ENCODE measurements around the gene FAM222B. TPM values are rescaled to one million over a fixed set of nuclear protein-coding genes. Genes with fewer than 3 reads are reported as not detected.

The FAM222B gene
- total RNA-seq, 2 experiments from 2014 or later = 4.0 to 15.2 TPM

- no peaks in the 10 kb centered on the region for H3K9me2 ChIP-seq (ENCODE audit: insufficient read depth, low read length)
- CTCF ChIA-PET (ENCODE audit: unreplicated experiment) = no interaction called here
- H4K20me1 ChIP-seq (ENCODE audit: insufficient read depth, low read length) = no peaks in the 10 kb centered on the region
- no peak for DNase-seq (ENCODE audit: low spot score)
- intact Hi-C loops (cut with micrococcal nuclease; ENCODE audit: unreplicated experiment) = no loop called here
- no peaks in the 10 kb centered on the region for H3K4me1 ChIP-seq (ENCODE audit: insufficient read depth, low read length, poor library complexity, severe bottlenecking)
- no peak overlapping the region for H3K4me3 ChIP-seq (ENCODE audit: low read depth, low read length, poor library complexity, severe bottlenecking)
- no peak overlapping the region for H2AFZ ChIP-seq (ENCODE audit: low read length)
- no peaks in the 10 kb centered on the region; the same call in 1 of the 2 replicates for H3K79me2 ChIP-seq (ENCODE audit: insufficient read depth, low read depth, low read length)
- BruUV-seq (replicated peaks) = no TSS peak
- H3K27ac ChIP-seq (ENCODE audit: low read depth, low read length, poor library complexity, severe bottlenecking) = no peak overlapping the region
- TF ChIP-seq CTCF (conservative IDR thresholded peaks at IDR 0.05; ENCODE audit: low read length) (no peak), EZH2phosphoT487 (IDR thresholded peaks at IDR 0.05; ENCODE audit: borderline replicate concordance, low read depth, low read length) (no peak)
- POLR2A ChIA-PET = interaction anchor here (0.7 kb wide), 1 partner anchor 41 kb away, joined by 3 read pairs; no protein-coding TSS in a partner anchor
- no peak overlapping the region for H3K4me2 ChIP-seq (ENCODE audit: low read length)
- no peaks in the 10 kb centered on the region for H3K9me3 ChIP-seq (ENCODE audit: low read length)
- H3K36me3 ChIP-seq (ENCODE audit: insufficient read depth, low read length) = peaks cover 16% of the 10 kb centered on the region
These were observed 14.1 kb downstream of the FAM222B start for GRCh38 chr17:28828294-28829040.

- CTCF ChIA-PET (ENCODE audit: unreplicated experiment) = no interaction called here
- POLR2A ChIA-PET = no interaction called here
These were observed 14.9 kb downstream of the FAM222B start for GRCh38 chr17:28827672-28828071.

More at GRCh38 chr17:28827672-28828071, 14.9 kb downstream of the FAM222B start:
- Histone ChIP-seq H4K20me1 (ENCODE audit: insufficient read depth, low read length) (no peaks in the 10 kb centered on the region), H3K9me2 (ENCODE audit: insufficient read depth, low read length) (no peaks in the 10 kb centered on the region), H3K9me3 (ENCODE audit: low read length) (no peaks in the 10 kb centered on the region), H2AFZ (ENCODE audit: low read length) (no peak overlapping the region), H3K4me3 (ENCODE audit: low read depth, low read length, poor library complexity, severe bottlenecking) (no peak overlapping the region), H3K79me2 (ENCODE audit: insufficient read depth, low read depth, low read length) (no peaks in the 10 kb centered on the region), H3K27ac (ENCODE audit: low read depth, low read length, poor library complexity, severe bottlenecking) (no peak overlapping the region), H3K36me3 (ENCODE audit: insufficient read depth, low read length) (peaks cover 14% of the 10 kb centered on the region), H3K4me2 (ENCODE audit: low read length) (no peak overlapping the region), H3K4me1 (ENCODE audit: insufficient read depth, low read length, poor library complexity, severe bottlenecking) (no peaks in the 10 kb centered on the region)
- intact Hi-C loops (cut with micrococcal nuclease; ENCODE audit: unreplicated experiment) = no loop called here
- DNase-seq (ENCODE audit: low spot score) = no peak
- BruUV-seq (replicated peaks) = no TSS peak
- TF ChIP-seq CTCF (conservative IDR thresholded peaks at IDR 0.05; ENCODE audit: low read length) (no peak), EZH2phosphoT487 (IDR thresholded peaks at IDR 0.05; ENCODE audit: borderline replicate concordance, low read depth, low read length) (no peak)
